Skeletal muscle cell (primary cell): ENCODE results near the gene COL6A2.

ENCODE experiments used
- DNase-seq: peaks from one replicate; pipeline ENCODE4 v3.0.0-alpha.2; 2010; ENCODE audit warnings: low read depth
- H3K4me3 ChIP-seq: 2 replicates; pipeline ENCODE4 v1.5.1; 2011; ENCODE audit warnings: low read depth, mild to moderate bottlenecking, control low read depth, low read length, moderate library complexity

COL6A2 gene

DNA sequence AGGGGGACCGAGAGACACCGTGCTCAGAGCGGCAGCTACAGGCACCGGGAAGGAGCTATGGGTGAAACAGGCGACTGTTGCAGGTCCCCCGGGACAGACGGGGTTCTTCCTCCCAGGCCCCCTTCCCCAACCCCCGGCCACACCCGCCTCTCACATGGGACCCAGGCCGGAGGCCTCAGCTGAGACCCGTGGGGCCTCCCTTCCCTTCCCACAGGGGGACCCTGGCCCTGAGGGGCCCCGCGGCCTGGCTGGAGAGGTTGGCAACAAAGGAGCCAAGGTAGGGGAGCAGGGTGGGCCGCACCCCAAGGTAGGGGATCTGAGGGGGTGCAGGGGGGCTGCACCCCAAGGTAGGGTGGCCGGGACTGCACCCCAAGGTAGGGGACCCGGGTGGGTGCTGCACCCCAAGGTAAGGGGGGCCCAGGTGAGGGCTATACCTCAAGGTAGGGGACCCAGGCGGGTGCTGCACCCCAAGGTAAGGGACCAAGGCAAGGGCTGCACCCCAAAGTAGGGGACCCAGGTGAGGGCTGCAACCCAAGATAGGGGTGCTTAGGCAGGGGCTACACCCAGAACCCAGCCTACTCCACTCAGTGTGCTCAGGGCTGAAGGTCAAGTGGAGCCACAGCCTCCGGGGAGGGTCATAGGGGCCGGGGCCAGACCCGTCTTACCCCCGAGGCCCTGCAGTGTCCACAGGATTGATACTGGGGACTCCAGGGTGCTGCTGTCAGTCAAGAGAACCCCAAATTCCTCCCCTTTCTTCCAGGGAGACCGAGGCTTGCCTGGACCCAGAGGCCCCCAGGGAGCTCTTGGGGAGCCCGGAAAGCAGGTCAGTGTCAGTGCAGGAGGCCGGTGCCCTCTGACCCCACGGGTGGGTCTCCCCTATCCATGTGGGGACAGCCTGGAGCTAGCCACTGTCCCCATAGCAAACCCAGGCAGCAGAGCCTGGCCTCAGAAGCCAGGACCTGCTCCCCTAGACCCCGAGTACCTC is 22.7 kb downstream of the COL6A2 start:
- DNase-seq: no peak
- no peak overlapping the region for H3K4me3 ChIP-seq

DNA sequence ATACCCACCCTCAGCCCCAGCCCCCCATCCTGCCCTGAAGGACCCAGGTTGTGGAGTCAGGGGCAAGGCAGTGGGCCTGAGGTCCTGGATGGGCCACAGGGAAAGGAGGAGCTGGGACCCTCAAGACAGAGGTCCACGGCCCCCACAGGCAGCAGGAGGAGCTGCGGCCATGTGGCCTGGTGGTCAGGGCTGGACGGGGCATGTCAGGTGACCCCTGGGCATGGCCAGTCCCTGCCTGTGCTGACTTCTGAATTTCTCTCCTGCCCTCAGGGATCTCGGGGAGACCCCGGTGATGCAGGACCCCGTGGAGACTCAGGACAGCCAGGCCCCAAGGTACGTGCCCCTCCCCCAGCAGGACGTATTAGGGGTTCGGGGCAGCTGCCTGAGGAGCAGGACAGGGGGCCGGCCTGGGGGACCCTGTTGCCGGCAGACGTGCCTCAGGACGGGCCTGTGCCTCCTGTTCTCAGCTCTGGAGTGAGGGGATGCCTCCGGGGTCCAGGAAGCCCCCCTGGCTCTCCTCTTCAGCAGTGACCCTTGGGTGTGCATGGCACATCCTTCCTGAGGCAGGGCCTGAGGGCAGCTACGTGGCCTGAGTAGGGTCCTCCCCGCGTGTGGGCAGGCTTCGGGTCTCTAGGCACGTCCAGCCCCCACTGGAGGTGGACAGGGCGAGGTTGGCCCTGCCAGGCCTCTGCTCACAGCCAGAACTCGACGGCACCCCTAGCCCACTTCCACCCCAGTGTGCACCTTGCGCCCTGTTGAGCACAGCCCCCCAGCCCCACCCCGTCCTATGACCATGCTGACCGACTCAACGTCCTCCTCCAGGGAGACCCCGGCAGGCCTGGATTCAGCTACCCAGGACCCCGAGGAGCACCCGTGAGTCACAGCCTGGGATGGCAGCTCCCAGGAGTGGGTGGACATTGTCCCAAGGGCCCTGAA is 23.6 kb downstream of the COL6A2 start:
- no peak overlapping the region for H3K4me3 ChIP-seq
- no peak for DNase-seq

DNA sequence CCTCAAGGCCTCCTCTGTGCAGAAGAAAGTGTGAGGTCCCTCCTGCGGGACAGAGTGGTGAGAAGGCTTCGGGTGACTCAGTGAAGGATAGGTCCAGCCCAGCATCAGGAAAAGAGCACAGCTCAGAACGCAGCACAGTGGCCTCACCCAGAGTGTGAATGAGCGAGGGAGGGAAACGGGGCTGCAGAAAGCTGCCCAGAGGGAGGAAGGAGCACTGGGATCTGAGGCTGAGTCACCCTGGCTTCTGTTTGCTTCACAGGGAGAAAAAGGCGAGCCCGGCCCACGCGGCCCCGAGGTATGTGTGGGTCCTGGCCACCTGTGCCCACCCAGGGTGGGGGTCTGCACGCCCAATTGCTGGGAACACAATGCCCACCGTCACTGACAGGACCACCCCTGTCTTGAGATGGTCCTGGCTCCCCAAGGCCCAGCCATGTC is 24.3 kb downstream of the COL6A2 start:
- no peak for DNase-seq
- H3K4me3 ChIP-seq: no peak overlapping the region

DNA sequence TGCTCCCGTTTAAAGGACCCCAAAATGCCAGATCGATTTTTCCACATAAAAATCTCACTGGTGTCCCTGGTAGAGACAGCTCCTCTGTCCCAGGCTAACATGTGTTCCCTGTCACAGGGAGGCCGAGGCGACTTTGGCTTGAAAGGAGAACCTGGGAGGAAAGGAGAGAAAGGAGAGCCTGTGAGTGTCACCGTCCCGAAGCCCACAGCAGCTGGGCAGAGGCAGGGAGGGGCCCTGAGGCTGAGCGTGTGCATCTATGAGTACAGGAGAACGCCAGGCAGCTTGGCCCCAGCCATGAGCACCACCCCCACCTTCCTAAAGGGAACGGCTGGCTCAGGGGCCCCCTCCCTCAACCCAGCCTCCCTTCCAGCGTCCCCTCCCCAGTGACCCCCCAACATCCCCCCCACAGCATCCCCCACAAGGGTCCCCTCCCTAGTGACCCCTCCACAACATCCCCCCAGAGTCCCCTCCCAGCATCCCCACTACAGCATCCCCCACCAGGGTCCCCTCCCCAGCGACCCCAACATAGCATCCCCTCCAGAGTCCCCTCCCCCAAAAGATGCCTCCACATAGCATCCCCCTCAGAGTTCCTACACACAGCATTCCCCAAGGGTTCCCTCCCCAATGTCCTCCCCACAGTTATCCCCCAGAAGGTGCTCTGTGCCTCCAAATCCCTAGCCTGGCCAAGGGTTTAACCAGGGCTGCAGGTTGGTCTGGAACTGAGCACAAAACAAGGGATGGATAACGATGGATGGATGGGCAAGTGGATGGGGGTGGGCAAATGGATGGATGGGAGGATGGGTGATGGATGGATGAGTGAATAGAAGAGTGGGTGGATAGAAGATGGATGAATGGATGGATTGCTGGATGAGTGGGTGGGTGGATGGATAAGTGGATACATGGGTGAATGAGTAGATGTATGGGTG is 25.1 kb downstream of the COL6A2 start:
- no peak for DNase-seq
- no peak overlapping the region for H3K4me3 ChIP-seq

DNA sequence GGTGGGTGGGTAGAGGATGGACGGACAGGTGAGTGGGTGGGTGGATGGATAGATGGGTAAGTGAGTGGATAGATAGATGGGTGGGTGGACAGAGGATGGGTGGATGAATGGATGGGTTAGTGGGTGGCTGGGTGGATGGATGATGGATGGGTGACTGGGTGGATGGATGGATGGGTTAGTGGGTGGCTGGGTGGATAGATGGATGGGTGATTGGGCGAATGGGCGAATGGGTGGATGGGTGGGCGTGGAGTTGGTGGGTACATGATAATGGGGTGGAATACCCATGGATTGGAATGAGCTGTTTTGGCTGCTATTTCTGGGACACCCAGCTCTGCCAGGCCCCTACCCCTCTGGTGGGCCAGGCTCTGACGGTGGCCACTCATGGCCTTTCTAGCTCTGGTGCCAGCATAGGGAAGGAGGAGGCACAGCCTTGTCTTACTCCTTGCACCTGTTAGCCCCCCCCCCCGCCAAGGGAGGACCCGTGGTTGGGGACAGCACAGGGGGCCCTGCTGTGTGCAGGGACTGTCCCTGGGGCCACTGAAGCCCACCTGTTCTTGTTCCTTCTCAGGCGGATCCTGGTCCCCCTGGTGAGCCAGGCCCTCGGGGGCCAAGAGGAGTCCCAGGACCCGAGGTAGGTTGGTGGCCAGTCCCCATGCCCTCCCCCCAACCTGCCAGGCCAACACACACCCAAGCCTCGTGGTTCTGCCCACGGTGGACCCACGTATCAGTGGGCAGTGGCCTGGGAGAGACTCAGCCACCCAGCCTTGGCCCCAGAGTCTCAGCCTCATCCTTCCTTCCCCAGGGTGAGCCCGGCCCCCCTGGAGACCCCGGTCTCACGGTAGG is 26.4 kb downstream of the COL6A2 start:
- DNase-seq: no peak
- no peak overlapping the region for H3K4me3 ChIP-seq

DNA sequence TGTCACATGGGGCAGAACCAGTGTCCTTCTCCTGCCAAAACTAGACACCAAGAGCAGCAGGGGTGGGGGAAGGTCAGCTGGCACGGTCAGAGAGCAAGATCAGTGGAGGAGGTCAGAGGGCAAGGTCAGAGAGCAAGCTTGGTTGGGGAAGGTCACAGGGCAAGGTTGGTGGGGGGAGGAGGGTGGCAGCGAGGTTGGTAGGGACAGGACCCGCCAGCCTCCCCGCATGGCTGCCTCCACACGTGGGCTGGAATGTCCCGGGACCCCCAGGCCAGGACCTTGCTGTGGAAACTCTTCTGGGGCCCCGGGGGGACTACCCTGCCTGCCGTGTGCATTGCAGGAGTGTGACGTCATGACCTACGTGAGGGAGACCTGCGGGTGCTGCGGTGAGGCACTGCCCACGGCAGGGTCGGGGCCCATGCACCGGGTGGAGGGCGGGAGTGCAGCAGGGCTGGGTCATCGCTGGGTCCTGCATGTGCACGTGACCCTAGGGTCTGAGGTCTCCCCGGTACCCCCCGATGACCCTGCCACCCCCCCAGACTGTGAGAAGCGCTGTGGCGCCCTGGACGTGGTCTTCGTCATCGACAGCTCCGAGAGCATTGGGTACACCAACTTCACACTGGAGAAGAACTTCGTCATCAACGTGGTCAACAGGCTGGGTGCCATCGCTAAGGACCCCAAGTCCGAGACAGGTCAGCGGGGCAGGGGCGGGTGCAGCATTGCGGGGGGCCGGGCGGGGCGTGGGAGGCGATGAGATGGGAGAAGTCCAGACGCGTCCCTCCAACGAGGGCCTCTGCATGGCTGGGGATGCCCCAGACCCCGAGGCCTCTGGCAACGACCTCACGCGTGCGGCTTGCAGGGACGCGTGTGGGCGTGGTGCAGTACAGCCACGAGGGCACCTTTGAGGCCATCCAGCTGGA is 27.3 kb downstream of the COL6A2 start:
- no peak overlapping the region for H3K4me3 ChIP-seq
- DNase-seq: no peak

DNA sequence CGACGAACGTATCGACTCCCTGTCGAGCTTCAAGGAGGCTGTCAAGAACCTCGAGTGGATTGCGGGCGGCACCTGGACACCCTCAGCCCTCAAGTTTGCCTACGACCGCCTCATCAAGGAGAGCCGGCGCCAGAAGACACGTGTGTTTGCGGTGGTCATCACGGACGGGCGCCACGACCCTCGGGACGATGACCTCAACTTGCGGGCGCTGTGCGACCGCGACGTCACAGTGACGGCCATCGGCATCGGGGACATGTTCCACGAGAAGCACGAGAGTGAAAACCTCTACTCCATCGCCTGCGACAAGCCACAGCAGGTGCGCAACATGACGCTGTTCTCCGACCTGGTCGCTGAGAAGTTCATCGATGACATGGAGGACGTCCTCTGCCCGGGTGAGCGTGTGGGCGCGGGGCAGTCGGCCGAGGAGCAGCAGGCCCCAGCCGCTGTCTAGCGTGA is 28.0 kb downstream of the COL6A2 start:
- no peak for DNase-seq
- H3K4me3 ChIP-seq: no peak overlapping the region

DNA sequence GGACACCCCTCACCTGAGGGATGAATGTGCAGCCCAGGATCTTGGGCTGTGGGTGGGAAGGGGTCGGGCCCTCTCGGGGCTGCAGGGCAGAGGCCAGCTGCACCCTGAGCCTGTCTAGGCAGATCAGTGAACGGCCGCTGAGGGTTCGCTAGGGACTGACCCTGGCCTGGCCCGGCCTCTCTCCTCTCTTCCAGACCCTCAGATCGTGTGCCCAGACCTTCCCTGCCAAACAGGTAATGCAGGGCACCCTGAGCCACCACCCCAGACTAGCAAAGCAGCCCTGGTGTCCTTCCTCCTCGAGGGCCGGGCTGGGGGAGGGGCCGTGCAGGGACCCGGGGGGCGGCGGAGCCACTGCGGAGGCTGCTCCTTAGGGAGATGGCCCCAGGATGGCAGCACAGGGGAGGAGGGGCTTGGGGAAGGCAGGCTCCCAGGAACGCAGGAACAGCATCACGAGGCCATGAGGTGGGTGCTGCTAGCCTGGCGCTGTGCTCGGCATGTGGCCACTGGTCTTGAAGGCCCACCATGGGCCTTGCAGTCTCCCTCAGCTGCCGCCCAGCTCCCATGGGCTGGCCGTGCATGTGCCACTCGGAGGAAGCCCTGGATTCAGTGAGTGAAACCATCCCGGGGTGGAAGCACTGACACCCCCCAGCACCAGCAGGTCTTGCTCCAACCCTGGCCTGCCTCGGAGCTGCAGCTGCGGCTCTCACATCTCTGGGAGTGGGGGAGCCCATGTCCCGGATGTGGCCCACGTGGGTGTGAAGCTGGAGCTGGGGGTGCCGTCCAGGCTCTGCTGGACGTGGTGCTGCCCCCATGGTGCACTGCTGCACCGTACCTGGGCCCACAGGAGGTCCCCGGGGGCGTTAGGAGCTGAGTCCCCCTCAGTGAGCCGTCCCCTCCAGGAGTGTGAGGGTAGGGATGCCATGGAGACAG is 28.7 kb downstream of the COL6A2 start:
- no peak for DNase-seq
- no peak overlapping the region for H3K4me3 ChIP-seq

DNA sequence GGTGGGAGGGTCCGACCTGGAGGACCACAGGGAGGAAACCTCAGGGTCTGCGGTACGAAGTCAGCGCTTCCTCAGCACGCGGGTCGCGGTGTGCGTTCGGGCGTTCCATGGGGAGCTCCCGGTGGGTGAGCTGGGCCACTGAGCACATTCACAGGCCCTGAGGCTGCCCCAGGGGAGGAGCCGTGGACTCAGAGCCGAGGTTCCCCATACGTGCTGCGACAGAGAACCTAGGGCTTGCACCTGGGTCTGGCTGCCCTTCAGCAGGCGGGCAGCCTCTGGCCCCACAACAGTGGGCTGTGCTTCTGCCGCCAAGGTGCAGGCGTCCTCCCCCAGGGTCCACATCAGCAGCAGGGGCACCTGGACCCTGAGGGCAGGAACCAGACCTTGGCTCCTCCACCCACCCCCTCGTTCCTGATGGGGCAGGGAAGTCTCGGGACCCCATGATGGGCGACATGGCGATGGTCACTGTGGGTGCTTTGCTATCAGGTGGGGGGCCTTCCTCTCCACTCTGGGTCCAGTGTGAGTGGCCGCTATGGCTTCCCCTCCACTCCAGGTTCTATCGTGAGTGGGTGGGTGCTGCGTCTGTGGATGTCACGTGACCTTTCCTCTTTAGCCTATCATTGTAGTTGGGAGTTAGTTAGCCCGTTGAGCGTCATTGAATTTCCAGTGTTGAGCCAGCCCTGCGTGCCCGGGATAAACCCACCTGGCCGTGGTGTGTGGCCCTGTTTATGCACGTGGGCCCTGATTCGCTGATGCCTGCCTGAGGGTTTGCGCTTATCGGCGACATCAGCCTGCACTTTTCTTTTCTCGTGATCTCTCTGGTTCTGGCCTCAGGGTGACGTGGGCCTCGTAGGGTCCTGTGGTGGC is 29.6 kb downstream of the COL6A2 start:
- no peak for DNase-seq

DNA sequence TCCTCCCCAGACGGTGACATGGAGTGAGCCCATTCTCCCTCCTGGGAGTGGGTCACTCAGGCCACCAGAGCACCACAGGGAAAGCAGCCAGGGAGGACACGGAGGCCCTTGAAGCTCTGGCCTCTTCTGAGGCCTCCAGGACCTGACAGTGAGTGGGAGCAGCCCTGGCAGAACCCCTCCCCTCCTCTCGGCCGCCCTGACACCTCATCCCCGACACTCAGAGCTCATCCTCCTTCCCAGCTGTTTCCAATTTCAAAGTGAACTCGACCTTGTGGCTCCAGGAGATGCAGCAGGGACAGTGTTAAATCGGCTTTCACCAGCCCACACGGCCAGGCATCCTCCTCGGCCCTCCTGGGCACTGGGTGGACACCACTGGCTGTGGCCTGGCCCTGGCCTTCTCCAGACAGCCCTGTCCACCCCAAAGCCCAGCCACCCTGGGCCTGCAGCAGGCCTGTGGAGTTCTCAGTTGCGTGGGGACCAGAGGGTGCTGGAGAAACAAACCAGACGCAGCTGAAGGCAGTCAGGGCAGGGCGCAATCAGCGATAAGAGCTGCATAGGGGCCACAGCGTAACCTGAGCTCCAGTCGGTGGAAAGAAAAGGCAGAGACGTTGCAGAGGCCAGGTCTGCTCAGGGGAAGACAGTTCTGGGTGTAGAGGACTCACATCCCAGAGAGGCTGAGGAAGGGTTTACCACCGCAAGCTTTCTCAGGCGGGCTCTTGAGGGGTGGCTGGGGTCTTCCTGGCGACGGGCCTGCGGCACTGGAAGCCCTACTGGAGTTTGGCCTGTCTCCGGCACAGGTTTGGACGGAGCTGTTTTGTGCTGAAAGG is 30.4 kb downstream of the COL6A2 start:
- H3K4me3 ChIP-seq: no peak overlapping the region

More for the DNA sequence above, 29.6 kb downstream of the COL6A2 start:
- H3K4me3 ChIP-seq: no peak overlapping the region

DNA sequence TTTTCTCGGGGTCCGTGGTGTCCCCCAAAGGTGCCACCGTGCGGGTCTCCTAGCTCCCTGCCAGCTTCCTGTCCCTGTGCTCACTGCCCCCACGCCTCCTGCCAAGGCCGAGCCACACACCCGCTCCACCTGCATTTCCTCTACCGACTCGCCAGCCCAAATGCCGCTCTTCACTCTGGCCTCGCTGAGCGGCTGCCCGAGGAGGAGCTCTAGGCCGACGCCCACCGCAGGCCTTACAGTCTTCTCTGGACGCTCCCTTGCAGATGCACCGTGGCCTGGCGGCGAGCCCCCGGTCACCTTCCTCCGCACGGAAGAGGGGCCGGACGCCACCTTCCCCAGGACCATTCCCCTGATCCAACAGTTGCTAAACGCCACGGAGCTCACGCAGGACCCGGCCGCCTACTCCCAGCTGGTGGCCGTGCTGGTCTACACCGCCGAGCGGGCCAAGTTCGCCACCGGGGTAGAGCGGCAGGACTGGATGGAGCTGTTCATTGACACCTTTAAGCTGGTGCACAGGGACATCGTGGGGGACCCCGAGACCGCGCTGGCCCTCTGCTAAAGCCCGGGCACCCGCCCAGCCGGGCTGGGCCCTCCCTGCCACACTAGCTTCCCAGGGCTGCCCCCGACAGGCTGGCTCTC is 31.1 kb downstream of the COL6A2 start:
- H3K4me3 ChIP-seq: no peak overlapping the region
- DNase-seq: no peak

More for the DNA sequence above, 30.4 kb downstream of the COL6A2 start:
- no peak for DNase-seq

DNA sequence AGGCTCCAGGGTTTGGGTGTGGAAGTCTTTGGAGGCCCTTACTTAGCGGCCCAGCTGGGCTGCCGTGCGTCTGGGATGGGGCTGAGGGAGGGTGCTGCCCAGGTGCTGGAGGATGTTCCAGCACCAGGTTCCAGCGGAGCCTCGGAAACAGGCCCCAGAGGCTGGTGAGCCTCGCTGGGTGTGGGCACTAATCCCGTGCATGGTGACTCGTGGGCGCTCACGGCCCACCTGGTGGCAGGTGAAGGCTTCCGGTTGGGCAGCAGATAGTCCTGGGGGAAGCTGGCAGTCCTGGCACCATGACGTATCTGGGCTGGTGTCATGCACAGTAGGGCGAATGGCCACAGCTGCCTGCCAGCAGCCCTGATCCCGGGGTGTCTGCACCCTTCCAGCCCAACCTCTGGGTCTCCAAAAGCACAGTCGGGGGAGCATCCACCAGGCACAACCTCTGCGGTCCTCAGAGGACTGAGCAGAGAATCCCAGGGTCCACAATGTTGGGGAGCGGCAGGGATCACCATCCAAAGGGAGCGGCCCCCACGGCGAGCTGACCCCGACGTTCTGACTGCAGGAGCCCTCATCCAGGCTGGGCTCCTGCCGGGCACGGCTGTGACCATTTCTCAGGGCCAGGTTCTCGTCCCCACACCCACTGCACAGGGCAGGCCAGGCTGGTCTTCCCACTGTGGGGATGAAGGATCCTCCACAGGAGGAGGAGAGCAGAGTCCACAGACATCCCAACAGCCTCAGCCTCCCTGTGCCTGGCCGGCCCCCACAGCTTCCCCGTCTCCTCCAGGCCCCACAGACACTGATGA is 32.1 kb downstream of the COL6A2 start:
- H3K4me3 ChIP-seq: no peak overlapping the region
- no peak for DNase-seq
